ENCODE results near the gene HLA-F. TPM values are rescaled to one million over a fixed set of nuclear protein-coding genes. Genes with fewer than 3 reads are reported as not detected.

The HLA-F gene
- 100 to 1,000 TPM; 213 to 359 (median 299) TPM for total RNA-seq

DNA sequence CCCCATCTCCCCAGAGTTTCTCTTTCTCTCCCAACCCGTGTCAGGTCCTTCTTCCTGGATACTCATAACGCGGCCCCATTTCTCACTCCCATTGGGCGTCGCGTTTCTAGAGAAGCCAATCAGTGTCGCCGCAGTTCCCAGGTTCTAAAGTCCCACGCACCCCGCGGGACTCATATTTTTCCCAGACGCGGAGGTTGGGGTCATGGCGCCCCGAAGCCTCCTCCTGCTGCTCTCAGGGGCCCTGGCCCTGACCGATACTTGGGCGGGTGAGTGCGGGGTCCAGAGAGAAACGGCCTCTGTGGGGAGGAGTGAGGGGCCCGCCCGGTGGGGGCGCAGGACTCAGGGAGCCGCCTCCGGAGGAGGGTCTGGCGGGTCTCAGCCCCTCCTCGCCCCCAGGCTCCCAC lies at the start of gene HLA-F:
HLA-F (plus strand) TSS at position 173 of the 404 bp plus-strand sequence; CDS start at position 203, 30 bp downstream.
- peaks cover 0 to 31% (median 0%) of the 10 kb centered on the region in 3 donors for H3K36me3 ChIP-seq
- peak within 1 kb of the TSS; percentile 89 to 99 (median 97) for H3K27ac ChIP-seq
- no peaks in the 10 kb centered on the region for H3K27me3 ChIP-seq
- peaks cover 0 to 23% (median 15%) of the 10 kb centered on the region in 4 donors for H3K4me1 ChIP-seq
- peak; percentile 66 to 92 for TF ChIP-seq POLR2A (IDR thresholded peaks at IDR 0.05)
- TF ChIP-seq, protein P1, sequence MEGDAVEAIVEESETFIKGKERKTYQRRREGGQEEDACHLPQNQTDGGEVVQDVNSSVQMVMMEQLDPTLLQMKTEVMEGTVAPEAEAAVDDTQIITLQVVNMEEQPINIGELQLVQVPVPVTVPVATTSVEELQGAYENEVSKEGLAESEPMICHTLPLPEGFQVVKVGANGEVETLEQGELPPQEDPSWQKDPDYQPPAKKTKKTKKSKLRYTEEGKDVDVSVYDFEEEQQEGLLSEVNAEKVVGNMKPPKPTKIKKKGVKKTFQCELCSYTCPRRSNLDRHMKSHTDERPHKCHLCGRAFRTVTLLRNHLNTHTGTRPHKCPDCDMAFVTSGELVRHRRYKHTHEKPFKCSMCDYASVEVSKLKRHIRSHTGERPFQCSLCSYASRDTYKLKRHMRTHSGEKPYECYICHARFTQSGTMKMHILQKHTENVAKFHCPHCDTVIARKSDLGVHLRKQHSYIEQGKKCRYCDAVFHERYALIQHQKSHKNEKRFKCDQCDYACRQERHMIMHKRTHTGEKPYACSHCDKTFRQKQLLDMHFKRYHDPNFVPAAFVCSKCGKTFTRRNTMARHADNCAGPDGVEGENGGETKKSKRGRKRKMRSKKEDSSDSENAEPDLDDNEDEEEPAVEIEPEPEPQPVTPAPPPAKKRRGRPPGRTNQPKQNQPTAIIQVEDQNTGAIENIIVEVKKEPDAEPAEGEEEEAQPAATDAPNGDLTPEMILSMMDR (IDR thresholded peaks at IDR 0.05), result peak in 1 of 6 experiments; percentile 5
- H3K4me3 ChIP-seq, result peak within 1 kb of the TSS; percentile 63 to 100 (median 82)
- peak; percentile 89 to 97 (median 92) for DNase-seq
- no peaks in the 10 kb centered on the region for H3K9me3 ChIP-seq

DNA sequence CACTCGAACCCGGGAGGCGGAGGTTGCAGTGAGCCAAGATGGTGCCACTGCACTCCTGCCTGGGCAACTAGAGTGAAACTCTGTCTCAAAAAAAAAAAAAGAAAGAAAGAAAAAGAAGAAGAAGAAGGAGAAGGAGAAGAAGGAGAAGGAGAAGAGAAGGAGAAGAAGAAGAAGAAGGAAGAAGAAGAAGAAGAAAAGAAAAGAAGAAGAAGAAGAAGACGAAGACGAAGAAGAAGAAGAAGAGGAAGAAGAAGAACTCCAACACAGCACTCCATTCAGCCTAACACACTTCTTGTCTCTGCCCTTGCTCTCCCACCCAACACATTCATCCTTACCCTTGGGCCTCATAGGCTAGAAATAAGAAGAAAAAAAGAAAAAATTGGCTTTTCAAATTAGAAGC lies 49.2 kb upstream of the HLA-F start:
- Histone ChIP-seq H3K9me3 (no peaks in the 10 kb centered on the region), H3K27ac (no peak overlapping the region), H3K36me3 (no peaks in the 10 kb centered on the region), H3K4me1 (no peaks in the 10 kb centered on the region), H3K4me3 (no peak overlapping the region), H3K27me3 (no peaks in the 10 kb centered on the region)
- TF ChIP-seq POLR2A (IDR thresholded peaks at IDR 0.05), result no peak
- TF ChIP-seq, protein P1 (IDR thresholded peaks at IDR 0.05), result no peak
- no peak for DNase-seq

DNA sequence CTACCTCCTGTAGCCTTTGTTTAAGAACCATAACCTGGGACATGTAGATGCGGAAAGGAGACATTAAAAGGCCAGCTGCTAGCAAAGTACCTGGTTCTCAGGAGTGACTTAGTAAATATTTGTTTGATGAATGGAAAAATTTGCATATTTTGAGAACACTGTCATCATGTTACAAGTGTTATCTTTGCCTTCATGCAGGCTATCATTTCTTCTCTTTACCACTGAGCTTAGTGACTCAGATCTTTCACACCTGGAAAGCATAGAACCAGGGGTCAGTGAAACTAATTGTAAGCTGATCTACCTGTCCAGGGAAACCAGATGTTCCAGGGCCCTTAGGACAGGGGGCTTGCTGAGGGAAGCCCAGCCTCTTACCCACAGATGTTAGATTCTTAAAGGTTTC lies 47.7 kb upstream of the HLA-F start:
- TF ChIP-seq POLR2A (IDR thresholded peaks at IDR 0.05), result no peak
- TF ChIP-seq, protein P1 (IDR thresholded peaks at IDR 0.05), result no peak

DNA sequence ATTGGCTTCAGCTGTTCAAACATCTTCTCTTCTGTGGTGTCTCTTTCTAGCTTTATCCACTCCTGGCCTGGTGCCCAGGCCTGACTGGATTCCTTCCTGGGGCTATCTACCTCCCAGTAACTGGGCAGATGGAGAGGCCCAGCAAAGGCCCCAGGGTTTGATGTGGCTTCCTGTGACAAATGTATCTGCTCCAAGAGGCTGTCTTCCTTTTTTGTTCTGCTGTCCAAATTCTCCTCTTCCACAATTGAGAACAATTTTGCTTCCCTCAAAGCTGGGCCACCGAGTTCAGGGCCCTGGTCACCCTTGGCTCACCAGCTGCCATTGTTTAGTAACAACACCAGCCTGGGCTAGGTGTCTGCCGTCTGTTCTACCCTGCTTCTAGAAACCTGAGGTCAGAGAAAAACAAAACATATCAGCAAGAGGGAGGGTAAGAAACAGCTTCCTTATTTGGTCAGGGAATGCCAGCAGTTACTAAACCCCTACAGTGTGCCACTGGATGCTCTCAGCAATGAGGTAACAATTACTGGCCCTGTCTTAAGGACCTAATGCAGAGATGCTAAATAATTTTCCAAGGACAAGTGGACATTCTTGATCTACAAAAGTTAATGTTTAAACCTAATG lies 46.1 kb upstream of the HLA-F start:
- no peaks in the 10 kb centered on the region for H3K4me1 ChIP-seq
- DNase-seq, result no peak
- H3K9me3 ChIP-seq, result no peaks in the 10 kb centered on the region
- no peak overlapping the region for H3K4me3 ChIP-seq
- H3K27me3 ChIP-seq, result no peaks in the 10 kb centered on the region
- no peaks in the 10 kb centered on the region for H3K36me3 ChIP-seq
- H3K27ac ChIP-seq, result no peak overlapping the region
- TF ChIP-seq, protein P1 (IDR thresholded peaks at IDR 0.05), result no peak
- TF ChIP-seq POLR2A (IDR thresholded peaks at IDR 0.05), result no peak

More for the DNA sequence above, 47.7 kb upstream of the HLA-F start:
- Histone ChIP-seq H3K4me1 (no peaks in the 10 kb centered on the region), H3K36me3 (no peaks in the 10 kb centered on the region), H3K9me3 (no peaks in the 10 kb centered on the region), H3K27ac (no peak overlapping the region), H3K27me3 (no peaks in the 10 kb centered on the region), H3K4me3 (no peak overlapping the region)
- DNase-seq, result no peak

DNA sequence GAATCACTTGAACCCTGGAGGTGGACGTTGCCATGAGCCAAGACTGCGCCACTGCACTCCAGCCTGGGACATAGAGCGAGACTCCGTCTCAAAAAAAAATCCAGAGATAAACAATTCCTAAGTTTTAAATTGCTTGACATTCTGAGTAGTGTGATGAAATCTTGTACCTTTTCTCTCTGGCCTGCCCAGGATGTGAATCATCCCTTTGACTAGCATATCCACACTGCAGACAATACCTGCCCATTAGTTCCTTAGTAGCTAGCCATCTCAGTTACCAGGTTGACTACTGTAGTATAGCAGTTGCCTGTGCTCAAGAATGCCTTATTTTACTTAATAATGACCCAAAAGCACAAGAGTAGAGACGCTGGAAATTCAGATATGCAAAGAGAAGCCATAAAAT lies 45.1 kb upstream of the HLA-F start:
- TF ChIP-seq, protein P1 (IDR thresholded peaks at IDR 0.05), result no peak
- no peak for TF ChIP-seq POLR2A (IDR thresholded peaks at IDR 0.05)

More for the DNA sequence above, 45.1 kb upstream of the HLA-F start:
- Histone ChIP-seq H3K27me3 (no peaks in the 10 kb centered on the region), H3K4me1 (no peaks in the 10 kb centered on the region), H3K9me3 (no peaks in the 10 kb centered on the region), H3K36me3 (no peaks in the 10 kb centered on the region), H3K27ac (no peak overlapping the region), H3K4me3 (no peak overlapping the region)
- DNase-seq, result no peak
